ENCODE measurements around the gene MROH2A.

Gene MROH2A

GRCh38 chr2:233819884-233820773 lies 42.0 kb downstream of the MROH2A start:
- DNase-seq (ENCODE audit: low read depth in 3 of 3): no peak

DNA sequence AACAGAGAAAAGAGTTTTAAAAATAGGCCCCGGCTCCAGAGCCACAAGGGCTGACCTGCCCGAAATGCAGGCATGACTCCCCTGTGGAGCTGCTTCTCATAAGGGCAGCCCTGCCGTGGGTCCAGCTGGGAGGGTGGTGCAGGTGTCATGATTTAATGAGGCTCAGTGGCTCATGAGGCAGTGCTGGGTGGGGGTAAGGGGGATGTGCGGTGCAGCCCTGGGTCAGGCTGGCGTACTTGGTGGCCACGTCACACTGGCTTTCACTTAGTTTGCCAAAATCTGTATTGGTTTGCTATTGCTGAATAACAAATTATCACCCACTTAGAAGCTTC lies 42.6 kb downstream of the MROH2A start:
- no peak for DNase-seq (ENCODE audit: low read depth in 3 of 3)

GRCh38 chr2:233821196-233821595 lies 43.1 kb downstream of the MROH2A start:
- no peak for DNase-seq (ENCODE audit: low read depth in 3 of 3)

GRCh38 chr2:233821709-233822100 lies 43.6 kb downstream of the MROH2A start:
- DNase-seq (ENCODE audit: low read depth in 3 of 3): no peak

GRCh38 chr2:233822101-233822771 lies 44.1 kb downstream of the MROH2A start:
- DNase-seq (ENCODE audit: low read depth in 3 of 3): no peak

GRCh38 chr2:233822781-233823730 lies 44.9 kb downstream of the MROH2A start:
- DNase-seq (ENCODE audit: low read depth in 3 of 3): no peak

DNA sequence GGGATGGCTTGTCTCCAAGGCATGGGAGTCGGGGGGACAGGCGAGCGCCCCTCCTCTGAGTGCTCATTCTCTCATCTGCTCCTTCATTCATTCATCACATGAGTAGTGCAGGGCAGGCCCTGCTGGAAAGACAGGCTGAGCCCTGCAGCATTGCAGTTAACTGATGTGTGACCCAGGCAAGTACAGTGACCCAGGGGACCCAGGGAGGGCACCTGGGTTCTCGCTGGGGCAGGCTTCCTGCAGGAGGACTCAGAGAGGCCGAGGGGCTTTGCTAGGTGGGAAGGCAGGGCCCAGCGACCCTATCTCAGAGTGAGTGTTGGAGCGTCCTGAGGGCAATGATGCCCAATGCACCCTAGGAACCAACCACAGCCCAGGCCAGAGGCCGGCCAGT lies 45.6 kb downstream of the MROH2A start:
- no peak for DNase-seq (ENCODE audit: low read depth in 3 of 3)

DNA sequence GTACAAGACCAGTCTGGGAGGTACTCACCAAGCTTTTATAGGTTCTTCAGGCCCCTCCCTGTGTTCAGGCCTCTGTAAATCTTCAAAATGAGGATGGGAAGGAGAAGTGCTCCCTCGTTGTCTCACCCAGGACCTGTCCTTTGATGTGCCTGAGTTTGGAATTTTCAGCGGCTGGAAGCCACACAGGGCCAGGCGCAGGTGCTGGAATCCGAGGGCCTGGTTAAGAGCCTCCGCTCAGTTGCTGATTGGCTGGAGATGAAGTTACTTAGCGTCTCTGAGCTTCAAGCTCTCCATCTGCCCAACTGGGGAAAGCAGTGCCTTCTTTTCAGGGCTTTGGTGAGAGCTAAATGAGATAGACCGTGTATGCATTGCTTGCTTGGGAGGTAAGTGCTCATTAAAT lies 46.2 kb downstream of the MROH2A start:
- DNase-seq (ENCODE audit: low read depth in 3 of 3): no peak

- DNase-seq (ENCODE audit: low read depth in 3 of 3): no peak
These were observed 50.5 kb downstream of the MROH2A start for GRCh38 chr2:233828546-233829192.

GRCh38 chr2:233829193-233830110 lies 51.3 kb downstream of the MROH2A start:
- no peak for DNase-seq (ENCODE audit: low read depth in 3 of 3)

DNA sequence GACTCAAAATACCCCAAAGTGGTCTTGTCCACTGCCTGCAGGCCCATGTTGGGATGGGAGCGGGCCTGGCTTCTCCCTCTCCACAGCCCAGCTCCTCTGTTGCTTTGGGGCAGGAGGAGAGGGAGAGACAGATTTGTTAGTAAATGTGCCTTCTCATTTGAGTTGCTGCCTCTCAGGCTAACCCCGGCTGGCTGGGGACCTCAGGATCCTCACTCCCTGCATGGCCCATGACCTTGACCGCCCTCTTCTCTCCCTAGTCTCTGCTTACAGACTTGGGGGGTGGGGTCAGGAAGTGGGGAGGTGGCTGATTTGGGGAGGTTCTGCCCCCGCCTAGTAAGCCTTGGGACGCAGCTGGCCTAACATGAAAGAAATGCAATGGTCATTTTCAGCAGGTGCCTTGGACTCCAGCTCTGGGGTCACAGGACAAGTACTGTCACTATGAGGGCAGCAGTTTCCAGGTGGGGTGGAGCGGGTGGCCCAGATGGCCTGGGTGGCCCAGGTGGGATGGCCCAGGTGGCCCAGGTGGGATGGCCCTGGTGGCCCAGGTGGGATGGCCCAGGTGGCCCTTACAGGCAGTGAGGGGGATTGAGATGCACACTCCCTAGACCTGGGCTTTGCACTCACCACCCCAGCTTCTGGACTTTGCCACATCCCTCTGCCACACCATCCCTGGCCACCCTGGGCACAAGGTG lies 52.1 kb downstream of the MROH2A start:
- DNase-seq (ENCODE audit: low read depth in 3 of 3): no peak

- DNase-seq (ENCODE audit: low read depth in 3 of 3): no peak
These were observed 53.0 kb downstream of the MROH2A start for GRCh38 chr2:233831011-233831721.

GRCh38 chr2:233831861-233832260 lies 53.7 kb downstream of the MROH2A start:
- DNase-seq (ENCODE audit: low read depth in 3 of 3): no peak

GRCh38 chr2:233832414-233832813 lies 54.3 kb downstream of the MROH2A start:
- no peak for DNase-seq (ENCODE audit: low read depth in 3 of 3)

DNA sequence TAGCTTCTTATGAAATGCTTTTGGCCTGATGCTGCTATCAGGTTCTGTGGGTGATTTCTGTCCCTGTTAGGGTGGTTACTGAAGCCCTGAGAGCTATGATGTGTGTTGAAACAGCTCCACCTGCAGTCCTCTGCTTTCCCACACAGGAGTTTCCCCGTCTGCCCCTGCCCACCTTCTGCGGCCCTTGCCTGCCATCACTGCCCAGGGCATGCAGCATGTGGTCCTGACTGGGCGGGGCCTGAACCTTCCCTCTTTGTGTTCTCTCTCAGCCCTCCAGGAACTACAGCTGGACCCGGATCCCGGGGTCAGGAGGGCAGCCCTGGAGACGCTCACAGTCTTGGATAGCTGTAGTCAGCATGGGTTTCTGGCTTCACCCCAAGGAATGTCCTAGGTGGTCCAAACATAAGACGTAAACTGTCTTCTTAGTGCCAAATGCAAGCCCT lies 54.8 kb downstream of the MROH2A start:
- DNase-seq (ENCODE audit: low read depth in 3 of 3): no peak

DNA sequence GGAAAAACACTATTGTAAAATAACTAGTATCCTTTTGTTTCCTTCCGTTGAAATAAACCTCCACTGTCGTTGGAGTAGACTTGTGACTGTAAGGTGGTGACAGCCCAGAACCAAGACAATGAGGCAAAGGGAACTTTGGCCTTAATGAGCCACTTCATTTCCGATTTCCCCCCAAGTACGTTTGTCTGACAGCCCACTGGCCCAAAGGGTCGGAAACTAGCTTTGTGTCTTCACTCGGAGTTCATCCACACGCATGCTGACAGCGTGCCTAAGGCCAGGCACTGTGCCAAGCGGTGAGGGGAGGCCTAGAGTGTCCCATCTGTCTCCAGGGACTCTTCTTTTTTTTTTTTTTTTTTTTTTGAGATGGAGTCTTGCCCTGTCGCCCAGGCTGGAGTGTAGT lies 55.2 kb downstream of the MROH2A start:
- DNase-seq (ENCODE audit: low read depth in 3 of 3): no peak

GRCh38 chr2:233835230-233836186 lies 57.4 kb downstream of the MROH2A start:
- no peak for DNase-seq (ENCODE audit: low read depth in 3 of 3)

GRCh38 chr2:233836359-233836758 lies 58.2 kb downstream of the MROH2A start:
- no peak for DNase-seq (ENCODE audit: low read depth in 3 of 3)
